ENCODE data around the gene ADGRG3.

ADGRG3 gene

GRCh38 chr16:57681950-57682728 lies 14.0 kb downstream of the ADGRG3 start:
- H3K27ac ChIP-seq, result no peak overlapping the region
- no peak for TF ChIP-seq ZFX (IDR thresholded peaks at IDR 0.05)
- TF ChIP-seq, protein P1, sequence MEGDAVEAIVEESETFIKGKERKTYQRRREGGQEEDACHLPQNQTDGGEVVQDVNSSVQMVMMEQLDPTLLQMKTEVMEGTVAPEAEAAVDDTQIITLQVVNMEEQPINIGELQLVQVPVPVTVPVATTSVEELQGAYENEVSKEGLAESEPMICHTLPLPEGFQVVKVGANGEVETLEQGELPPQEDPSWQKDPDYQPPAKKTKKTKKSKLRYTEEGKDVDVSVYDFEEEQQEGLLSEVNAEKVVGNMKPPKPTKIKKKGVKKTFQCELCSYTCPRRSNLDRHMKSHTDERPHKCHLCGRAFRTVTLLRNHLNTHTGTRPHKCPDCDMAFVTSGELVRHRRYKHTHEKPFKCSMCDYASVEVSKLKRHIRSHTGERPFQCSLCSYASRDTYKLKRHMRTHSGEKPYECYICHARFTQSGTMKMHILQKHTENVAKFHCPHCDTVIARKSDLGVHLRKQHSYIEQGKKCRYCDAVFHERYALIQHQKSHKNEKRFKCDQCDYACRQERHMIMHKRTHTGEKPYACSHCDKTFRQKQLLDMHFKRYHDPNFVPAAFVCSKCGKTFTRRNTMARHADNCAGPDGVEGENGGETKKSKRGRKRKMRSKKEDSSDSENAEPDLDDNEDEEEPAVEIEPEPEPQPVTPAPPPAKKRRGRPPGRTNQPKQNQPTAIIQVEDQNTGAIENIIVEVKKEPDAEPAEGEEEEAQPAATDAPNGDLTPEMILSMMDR (conservative IDR thresholded peaks at IDR 0.05), result no peak

- no peak for TF ChIP-seq ZFX (IDR thresholded peaks at IDR 0.05)
- TF ChIP-seq, protein P1 (conservative IDR thresholded peaks at IDR 0.05), result no peak
- no peak overlapping the region for H3K27ac ChIP-seq
Measured at GRCh38 chr16:57682809-57683635, 14.9 kb downstream of the ADGRG3 start.

- no peak overlapping the region for H3K27ac ChIP-seq
- TF ChIP-seq, protein P1 (conservative IDR thresholded peaks at IDR 0.05), result no peak
- no peak for TF ChIP-seq ZFX (IDR thresholded peaks at IDR 0.05)
Measured at GRCh38 chr16:57683636-57684545, 15.8 kb downstream of the ADGRG3 start.

DNA sequence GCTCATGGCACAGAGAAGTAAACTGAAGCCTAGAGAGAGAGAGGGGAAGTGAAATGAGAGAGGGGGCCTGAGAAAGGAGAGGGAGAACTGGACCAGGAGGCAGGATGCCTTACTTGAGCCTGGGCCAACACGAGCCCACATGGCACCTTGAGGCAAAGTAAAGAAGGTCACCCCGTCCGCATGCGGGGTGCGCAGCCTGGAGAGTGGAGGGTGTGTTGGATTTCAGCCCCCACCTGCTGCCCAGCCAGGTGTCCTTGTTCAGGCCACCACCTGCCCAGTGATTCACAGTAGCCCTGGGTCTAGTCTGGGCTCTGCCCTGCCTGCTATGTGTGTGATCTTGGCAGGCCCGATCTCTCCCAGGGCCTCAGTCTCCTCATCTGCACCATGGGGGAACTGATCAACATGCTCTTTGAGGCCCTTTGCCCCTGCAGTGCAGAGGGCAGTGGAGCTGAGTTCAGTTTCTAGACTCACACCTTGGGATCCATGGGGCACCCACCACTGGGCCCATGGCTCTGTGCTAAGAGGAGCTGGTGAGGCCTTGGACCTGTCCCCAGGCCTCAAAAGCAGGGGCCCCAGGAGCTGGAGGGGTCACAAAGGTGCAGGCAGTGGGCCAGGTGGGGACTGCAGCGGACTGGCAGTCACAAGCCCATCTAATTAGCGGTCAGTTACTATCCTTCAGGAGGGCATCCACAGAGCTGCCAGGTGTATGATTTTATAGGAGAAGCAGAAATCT lies 16.7 kb downstream of the ADGRG3 start:
- TF ChIP-seq ZFX (IDR thresholded peaks at IDR 0.05), result no peak
- TF ChIP-seq, protein P1 (conservative IDR thresholded peaks at IDR 0.05), result no peak
- H3K27ac ChIP-seq, result no peak overlapping the region

GRCh38 chr16:57685633-57686032 lies 17.5 kb downstream of the ADGRG3 start:
- TF ChIP-seq ZFX (IDR thresholded peaks at IDR 0.05), result no peak
- TF ChIP-seq, protein P1 (conservative IDR thresholded peaks at IDR 0.05), result no peak
- no peak overlapping the region for H3K27ac ChIP-seq

DNA sequence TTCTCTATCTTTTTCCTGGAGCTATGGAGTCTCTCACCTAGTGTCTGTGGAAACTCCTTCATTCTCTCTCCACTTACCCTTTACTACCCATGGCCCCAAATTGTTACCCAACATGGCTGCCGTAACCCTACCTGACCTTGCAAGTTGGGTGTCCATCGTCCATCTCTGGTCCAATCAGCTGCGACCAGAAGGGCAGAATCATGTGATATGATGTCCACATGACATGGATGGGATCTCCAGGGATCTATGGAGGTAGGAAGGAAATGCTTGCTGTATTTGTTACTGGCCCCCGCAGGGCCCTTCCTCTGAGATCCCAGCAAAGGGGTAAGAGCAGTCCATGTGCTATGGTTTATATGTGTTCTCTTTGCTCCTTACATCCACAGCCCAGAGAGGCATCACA lies 18.5 kb downstream of the ADGRG3 start:
- H3K27ac ChIP-seq, result no peak overlapping the region
- no peak for TF ChIP-seq ZFX (IDR thresholded peaks at IDR 0.05)
- TF ChIP-seq, protein P1 (conservative IDR thresholded peaks at IDR 0.05), result no peak
